ENCODE data around the gene ERGIC1.

The ERGIC1 gene

GRCh38 chr5:172835290-172835993, 1.4 kb downstream of the ERGIC1 start:
- no peaks in the 10 kb centered on the region for H3K9me3 Mint-ChIP-seq
- H3K27ac Mint-ChIP-seq: no peak overlapping the region
- no peaks in the 10 kb centered on the region for H3K36me3 Mint-ChIP-seq (ENCODE audit: low read depth)
- no peaks in the 10 kb centered on the region for H3K27me3 Mint-ChIP-seq (ENCODE audit: low read depth, poor library complexity)
- H3K4me3 Mint-ChIP-seq: peak overlapping the region; percentile 84
- H3K4me1 Mint-ChIP-seq: peaks cover 75% of the 10 kb centered on the region
- DNase-seq: no peak
- no peak for TF ChIP-seq CTCF (IDR thresholded peaks at IDR 0.05)

- peaks cover 75% of the 10 kb centered on the region for H3K4me1 Mint-ChIP-seq
- no peaks in the 10 kb centered on the region for H3K27me3 Mint-ChIP-seq (ENCODE audit: low read depth, poor library complexity)
- H3K27ac Mint-ChIP-seq: no peak overlapping the region
- peak overlapping the region; percentile 84 for H3K4me3 Mint-ChIP-seq
- H3K36me3 Mint-ChIP-seq (ENCODE audit: low read depth): no peaks in the 10 kb centered on the region
- no peak for TF ChIP-seq CTCF (IDR thresholded peaks at IDR 0.05)
- DNase-seq: no peak
- no peaks in the 10 kb centered on the region for H3K9me3 Mint-ChIP-seq
Measured at GRCh38 chr5:172835994-172836356, 1.9 kb downstream of the ERGIC1 start.

GRCh38 chr5:172837640-172838039, 3.6 kb downstream of the ERGIC1 start:
- DNase-seq: no peak
- H3K27ac Mint-ChIP-seq: no peak overlapping the region
- H3K4me1 Mint-ChIP-seq: peaks cover 68% of the 10 kb centered on the region
- H3K27me3 Mint-ChIP-seq (ENCODE audit: low read depth, poor library complexity): peaks cover 4% of the 10 kb centered on the region
- TF ChIP-seq CTCF (IDR thresholded peaks at IDR 0.05): no peak
- peak overlapping the region; percentile 30 for H3K4me3 Mint-ChIP-seq
- no peaks in the 10 kb centered on the region for H3K9me3 Mint-ChIP-seq
- H3K36me3 Mint-ChIP-seq (ENCODE audit: low read depth): peaks cover 8% of the 10 kb centered on the region

GRCh38 chr5:172838151-172838875, 4.3 kb downstream of the ERGIC1 start:
- Mint-ChIP-seq H3K4me1 (peaks cover 61% of the 10 kb centered on the region), H3K36me3 (ENCODE audit: low read depth) (peaks cover 13% of the 10 kb centered on the region), H3K27me3 (ENCODE audit: low read depth, poor library complexity) (peaks cover 4% of the 10 kb centered on the region), H3K9me3 (no peaks in the 10 kb centered on the region), H3K27ac (peak overlapping the region; percentile 39), H3K4me3 (no peak overlapping the region)
- no peak for TF ChIP-seq CTCF (IDR thresholded peaks at IDR 0.05)
- DNase-seq: no peak

GRCh38 chr5:172839669-172840431, 5.8 kb downstream of the ERGIC1 start:
- H3K9me3 Mint-ChIP-seq: no peaks in the 10 kb centered on the region
- no peak for TF ChIP-seq CTCF (IDR thresholded peaks at IDR 0.05)
- peaks cover 18% of the 10 kb centered on the region for H3K36me3 Mint-ChIP-seq (ENCODE audit: low read depth)
- peaks cover 6% of the 10 kb centered on the region for H3K27me3 Mint-ChIP-seq (ENCODE audit: low read depth, poor library complexity)
- no peak overlapping the region for H3K27ac Mint-ChIP-seq
- no peak overlapping the region for H3K4me3 Mint-ChIP-seq
- no peak for DNase-seq
- H3K4me1 Mint-ChIP-seq: peaks cover 55% of the 10 kb centered on the region

Data from nephron progenitor cell (in vitro differentiated cells).